GM21737 (cell line): Measurements from ENCODE around the gene COL1A1.

Source experiments
- ATAC-seq: cut with Tn5 transposase; IDR thresholded peaks from one replicate; pipeline ENCODE4 v1.9.1; 2021; ENCODE audit warnings: mild to moderate bottlenecking, moderate library complexity; ENCODE audit not compliant: unreplicated experiment

The COL1A1 gene

GRCh38 chr17:50187751-50188530, 13.5 kb downstream of the COL1A1 start:
- ATAC-seq, result no peak

GRCh38 chr17:50187394-50187725, 14.1 kb downstream of the COL1A1 start:
- ATAC-seq, result no peak

DNA sequence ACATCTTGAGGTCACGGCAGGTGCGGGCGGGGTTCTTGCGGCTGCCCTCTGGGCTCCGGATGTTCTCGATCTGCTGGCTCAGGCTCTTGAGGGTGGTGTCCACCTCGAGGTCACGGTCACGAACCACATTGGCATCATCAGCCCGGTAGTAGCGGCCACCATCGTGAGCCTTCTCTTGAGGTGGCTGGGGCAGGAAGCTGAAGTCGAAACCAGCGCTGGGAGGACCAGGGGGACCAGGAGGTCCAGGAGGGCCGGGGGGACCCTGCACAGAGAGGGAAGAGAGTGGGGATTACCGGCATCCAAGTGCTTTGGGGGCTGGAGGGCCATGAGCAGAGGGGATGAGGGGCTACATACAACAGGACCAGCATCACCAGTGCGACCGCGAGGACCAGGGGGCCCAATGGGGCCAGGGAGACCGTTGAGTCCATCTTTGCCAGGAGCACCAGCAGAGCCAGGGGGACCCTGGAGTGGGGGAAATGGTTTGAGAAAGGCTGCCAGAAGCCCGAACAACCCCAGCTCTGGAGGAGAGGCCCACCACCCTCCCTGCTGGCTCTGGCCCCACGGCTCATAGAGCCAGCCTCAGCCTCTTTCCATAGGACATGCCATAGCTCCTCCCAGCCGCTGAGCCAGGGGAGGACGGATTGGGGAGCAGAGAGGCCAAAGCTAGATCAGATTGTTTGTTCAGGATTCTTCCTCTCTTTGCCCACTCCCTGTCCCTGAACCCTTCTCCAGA, 14.6 kb downstream of the COL1A1 start:
- no peak for ATAC-seq

DNA sequence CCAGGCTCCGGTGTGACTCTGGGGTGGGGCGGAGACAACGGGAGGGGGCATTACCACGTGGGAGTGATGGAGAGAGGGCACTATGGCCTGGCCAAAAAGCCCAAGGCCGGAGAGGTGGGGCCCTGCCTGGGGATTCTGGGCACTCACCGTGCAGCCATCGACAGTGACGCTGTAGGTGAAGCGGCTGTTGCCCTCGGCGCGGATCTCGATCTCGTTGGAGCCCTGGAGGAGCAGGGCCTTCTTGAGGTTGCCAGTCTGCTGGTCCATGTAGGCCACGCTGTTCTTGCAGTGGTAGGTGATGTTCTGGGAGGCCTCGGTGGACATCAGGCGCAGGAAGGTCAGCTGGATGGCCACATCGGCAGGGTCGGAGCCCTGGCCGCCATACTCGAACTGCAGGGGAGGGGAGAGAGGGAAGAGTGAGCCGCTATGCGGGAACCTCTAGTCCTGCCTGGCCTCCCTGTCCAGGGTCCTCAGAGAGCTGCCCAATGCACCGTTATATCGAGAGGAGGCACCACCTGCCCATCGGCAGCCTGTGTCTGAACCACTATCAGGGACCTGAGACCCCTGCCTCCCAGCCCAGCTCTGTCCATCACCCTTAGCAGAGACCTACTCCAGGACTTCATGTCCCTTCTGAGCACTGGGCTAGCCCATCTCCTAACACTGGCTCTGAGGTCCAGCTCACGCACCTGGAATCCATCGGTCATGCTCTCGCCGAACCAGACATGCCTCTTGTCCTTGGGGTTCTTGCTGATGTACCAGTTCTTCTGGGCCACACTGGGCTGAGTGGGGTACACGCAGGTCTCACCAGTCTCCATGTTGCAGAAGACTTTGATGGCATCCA, 15.6 kb downstream of the COL1A1 start:
- ATAC-seq, result no peak

- ATAC-seq, result no peak
These were observed 16.6 kb downstream of the COL1A1 start for GRCh38 chr17:50184611-50185398.

GRCh38 chr17:50184064-50184463, 17.4 kb downstream of the COL1A1 start:
- no peak for ATAC-seq

- no peak for ATAC-seq
These were observed 17.9 kb downstream of the COL1A1 start for GRCh38 chr17:50183421-50183994.

- no peak for ATAC-seq
These were observed 18.5 kb downstream of the COL1A1 start for GRCh38 chr17:50182783-50183420.

- no peak for ATAC-seq
These were observed 19.6 kb downstream of the COL1A1 start for GRCh38 chr17:50181591-50182560.

DNA sequence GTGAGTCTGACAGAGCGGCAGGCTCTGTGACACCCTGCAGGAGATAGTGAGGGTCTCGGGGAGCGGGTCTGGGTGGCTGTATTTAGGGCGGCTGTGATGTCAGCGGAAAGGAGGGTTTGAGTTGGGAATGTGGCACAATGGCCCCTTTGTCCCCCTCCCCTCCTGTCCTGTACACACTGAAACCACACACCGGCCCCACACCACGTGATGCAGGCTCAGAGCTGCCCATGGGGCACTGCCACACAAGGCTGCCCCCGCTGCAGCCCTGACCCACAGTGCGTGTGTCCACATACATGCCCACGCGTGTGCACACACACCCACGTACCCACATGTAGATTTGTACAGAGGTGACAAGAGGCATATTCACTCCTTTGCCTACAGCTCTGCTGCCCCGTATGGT, 20.3 kb downstream of the COL1A1 start:
- no peak for ATAC-seq

GRCh38 chr17:50180620-50181019, 20.8 kb downstream of the COL1A1 start:
- ATAC-seq, result no peak

- ATAC-seq, result no peak
These were observed 21.3 kb downstream of the COL1A1 start for GRCh38 chr17:50180111-50180510.

GRCh38 chr17:50177983-50178834, 23.2 kb downstream of the COL1A1 start:
- ATAC-seq, result no peak

GRCh38 chr17:50177476-50177875, 24.0 kb downstream of the COL1A1 start:
- ATAC-seq, result no peak

DNA sequence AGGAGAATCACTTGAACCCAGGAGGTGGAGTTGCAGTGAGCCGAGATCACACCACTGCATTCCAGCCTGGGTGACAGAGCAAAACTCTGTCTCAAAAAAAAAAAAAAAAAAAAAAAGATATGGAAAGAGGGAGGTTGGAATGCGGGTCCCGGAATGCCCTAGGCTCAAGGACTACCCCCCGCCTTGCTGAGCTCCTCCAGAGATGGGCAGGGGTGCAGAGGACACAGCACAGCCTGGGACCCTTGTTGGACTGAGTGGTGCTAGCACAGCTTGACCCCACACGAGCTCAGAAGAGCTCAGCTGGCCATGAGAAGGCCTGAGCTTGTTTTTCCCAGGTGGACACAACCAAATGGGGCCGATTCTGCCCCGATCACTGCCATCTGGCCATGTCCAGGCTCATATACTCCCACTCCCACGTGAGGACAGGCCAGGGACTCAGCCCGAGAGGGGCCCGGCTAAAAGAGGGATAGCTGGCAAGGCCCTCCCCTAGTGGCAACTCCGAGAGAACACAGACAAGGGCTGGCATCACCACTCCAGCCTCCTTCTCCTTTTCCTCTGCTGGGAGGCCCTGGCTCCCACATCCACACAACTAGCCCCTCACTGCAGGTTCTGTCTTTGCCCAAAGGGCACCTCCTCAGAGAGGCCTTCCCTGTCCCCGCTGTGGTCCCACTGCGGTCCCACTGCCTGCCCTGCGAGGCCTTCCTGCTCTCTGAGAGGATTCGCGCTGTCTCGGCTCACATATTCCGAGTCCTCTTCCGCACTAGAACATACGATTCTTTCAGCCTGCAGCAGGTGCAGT, 24.7 kb downstream of the COL1A1 start:
- ATAC-seq, result no peak

DNA sequence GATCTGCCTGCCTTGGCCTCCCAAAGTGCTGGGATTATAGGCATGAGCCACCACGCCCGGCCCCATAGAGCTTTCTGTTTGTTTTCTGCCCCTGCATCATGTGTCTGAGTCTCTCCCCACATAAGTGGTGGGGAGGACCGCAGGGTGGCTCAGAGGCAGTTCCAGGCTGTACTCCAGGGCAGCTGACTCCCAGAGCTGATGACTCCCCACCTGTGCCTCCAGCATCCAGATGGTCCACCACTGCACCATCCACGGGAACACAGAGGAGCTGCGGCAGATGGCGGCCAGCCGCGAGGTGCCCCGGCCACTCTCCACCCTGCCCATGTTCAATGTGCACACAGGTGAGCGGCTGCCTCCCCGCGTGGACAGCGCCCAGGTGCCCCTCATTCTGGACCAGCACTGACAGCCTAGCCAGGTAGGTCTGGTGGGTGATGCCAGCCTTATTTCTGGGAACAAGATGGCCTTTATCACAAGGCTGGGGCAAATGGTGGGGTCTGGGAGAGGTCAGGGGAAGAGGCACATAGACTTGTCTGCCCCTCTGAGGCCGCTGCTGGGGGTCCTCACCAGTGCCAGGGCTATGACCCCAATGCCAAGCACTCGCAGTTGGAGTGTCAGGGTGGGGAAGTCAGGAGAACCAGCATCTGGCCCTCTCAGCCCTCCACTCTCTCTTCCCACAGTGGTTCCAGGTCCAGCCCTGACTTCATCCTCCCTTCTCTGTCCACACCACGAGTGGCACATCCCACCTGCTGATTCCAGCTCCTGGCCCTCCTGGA, 26.2 kb downstream of the COL1A1 start:
- ATAC-seq, result no peak
